HG03280 (cell line): ENCODE measurements around the gene PABPN1.

ENCODE experiments used
- ATAC-seq: cut with Tn5 transposase; IDR thresholded peaks from one replicate; pipeline ENCODE4 v1.9.1; 2021; ENCODE audit warnings: mild to moderate bottlenecking, moderate library complexity; ENCODE audit not compliant: unreplicated experiment

The PABPN1 gene

GRCh38 chr14:23326491-23327332 lies 5.5 kb downstream of the PABPN1 start:
- ATAC-seq = no peak

GRCh38 chr14:23327947-23328744 lies 6.9 kb downstream of the PABPN1 start:
- ATAC-seq = no peak

- ATAC-seq = no peak
Observed at GRCh38 chr14:23335623-23336022, 14.4 kb downstream of the PABPN1 start.

- no peak for ATAC-seq
Observed at GRCh38 chr14:23339506-23340268, 18.4 kb downstream of the PABPN1 start.

- ATAC-seq = no peak
Observed at GRCh38 chr14:23344481-23344880, 23.2 kb downstream of the PABPN1 start.

- ATAC-seq = no peak
Observed at GRCh38 chr14:23345987-23346692, 24.9 kb downstream of the PABPN1 start.

- ATAC-seq = no peak
Observed at GRCh38 chr14:23346693-23347405, 25.6 kb downstream of the PABPN1 start.

GRCh38 chr14:23347406-23348296 lies 26.4 kb downstream of the PABPN1 start:
- no peak for ATAC-seq

GRCh38 chr14:23348297-23348655 lies 27.0 kb downstream of the PABPN1 start:
- no peak for ATAC-seq

- no peak for ATAC-seq
Observed at GRCh38 chr14:23349156-23349845, 28.0 kb downstream of the PABPN1 start.

- no peak for ATAC-seq
Observed at GRCh38 chr14:23351681-23352505, 30.6 kb downstream of the PABPN1 start.

GRCh38 chr14:23352506-23353432 lies 31.5 kb downstream of the PABPN1 start, which contains the start of gene SLC22A17:
TSS of gene SLC22A17 (minus strand) at chr14:23352887.
- ATAC-seq = no peak

GRCh38 chr14:23353433-23353780 lies 32.1 kb downstream of the PABPN1 start:
- ATAC-seq = no peak

GRCh38 chr14:23354990-23355389 lies 33.7 kb downstream of the PABPN1 start:
- no peak for ATAC-seq

- no peak for ATAC-seq
Observed at GRCh38 chr14:23355871-23356435, 34.7 kb downstream of the PABPN1 start.

GRCh38 chr14:23356662-23357061 lies 35.4 kb downstream of the PABPN1 start:
- ATAC-seq = no peak
